Ovary (tissue), 3 donors: Measurements from ENCODE around the gene HTR2A.

Experiments used
- CTCF ChIP-seq, 3 donors: fragments of 450-650 bp in 2 of 3; fragments of 200-600 bp in 1 of 3; IDR thresholded peaks; one replicate each; pipeline versions ENCODE4 v1.5.1 to v1.8.0; 2016 to 2022; ENCODE audit warnings: antibody characterized with exemption in 3 of 3, mild to moderate bottlenecking in 1 of 3
- EP300 ChIP-seq: sonication (generic); formaldehyde crosslinking; IDR thresholded peaks from one replicate; pipeline ENCODE4 v1.6.1; 2017; ENCODE audit warnings: antibody characterized with exemption
- POLR2A ChIP-seq: fragments of 450-650 bp; IDR thresholded peaks from one replicate; pipeline ENCODE4 v1.6.1; 2017; ENCODE audit warnings: antibody characterized with exemption, mild to moderate bottlenecking, moderate library complexity
- donor health status: DM: no; HTN: no; CAD: no.

DNA sequence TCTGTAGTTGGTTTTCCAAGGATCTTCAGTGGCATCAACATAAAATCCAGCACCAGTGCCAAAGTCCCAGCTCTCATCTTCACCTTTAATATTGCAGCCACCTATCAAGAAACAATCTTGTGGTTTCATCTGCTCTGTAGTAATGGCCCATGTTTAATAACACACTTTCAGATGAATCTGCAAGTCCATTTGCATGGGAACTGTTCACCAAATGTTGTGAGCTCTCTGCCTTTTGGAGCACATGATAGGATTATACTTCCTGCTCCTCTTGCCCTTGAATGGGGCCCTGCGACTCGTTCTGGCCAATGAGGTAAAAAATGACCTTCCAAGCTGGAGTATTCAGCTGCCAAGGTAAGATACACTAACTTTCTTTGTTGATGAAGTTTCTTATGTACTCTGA lies 114.2 kb downstream of the HTR2A start:
- TF ChIP-seq CTCF (IDR thresholded peaks at IDR 0.05) (no peak), EP300 (no peak), POLR2A (no peak)
